Keratinocyte (primary cell): Measurements from ENCODE around the gene PAMR1. TPM values are rescaled to one million over a fixed set of nuclear protein-coding genes. Genes with fewer than 3 reads are reported as not detected.

ENCODE experiments used
- DNase-seq: peaks from one replicate; pipeline ENCODE4 v3.0.0-alpha.2; 2011; ENCODE audit warnings: low read depth, missing footprints, low spot score
- FAIRE-seq: peaks from 2 replicates; lab custom pipeline; 2011; peaks lifted over from hg19 to GRCh38; lab: Jason Lieb, UNC
- H2AFZ ChIP-seq: 2 replicates; pipeline ENCODE4 v1.6.0; 2012; ENCODE audit warnings: low read length, control low read depth, inconsistent platforms; ENCODE audit not compliant: control insufficient read depth
- H3K27ac ChIP-seq: 2 replicates; pipeline ENCODE4 v1.5.1; 2011; ENCODE audit warnings: low read length; ENCODE audit not compliant: control insufficient read depth, insufficient read depth
- H3K27me3 ChIP-seq: 3 replicates; pipeline ENCODE4 v1.6.0; 2011; ENCODE audit warnings: low read length; ENCODE audit not compliant: control insufficient read depth, insufficient read depth; ENCODE audit errors: extremely low read depth
- H3K36me3 ChIP-seq, 2 experiments: 2 replicates in 1 of 2; 3 replicates in 1 of 2; pipeline ENCODE4 v1.5.1; 2011; ENCODE audit warnings: low read length in 2 of 2, mild to moderate bottlenecking in 1 of 2; ENCODE audit not compliant: control insufficient read depth in 2 of 2, insufficient read depth in 2 of 2; ENCODE audit errors: extremely low read depth in 1 of 2
- H3K4me1 ChIP-seq: 3 replicates; pipeline ENCODE4 v1.5.1; 2011; ENCODE audit warnings: low read length; ENCODE audit not compliant: control insufficient read depth, insufficient read depth; ENCODE audit errors: extremely low read depth
- H3K4me2 ChIP-seq: 3 replicates; pipeline ENCODE4 v1.6.0; 2011; ENCODE audit warnings: low read depth, low read length; ENCODE audit not compliant: control insufficient read depth, insufficient read depth; ENCODE audit errors: extremely low read depth
- H3K4me3 ChIP-seq, 3 experiments: fragments of 200-600 bp in 1 of 3; sonication (generic) in 1 of 3; 2 replicates in 2 of 3; 3 replicates in 1 of 3; pipeline ENCODE4 v1.5.1; 2011 to 2016; ENCODE audit warnings: low read length in 3 of 3, mild to moderate bottlenecking in 3 of 3, control low read depth in 2 of 3, inconsistent platforms in 1 of 3, low read depth in 1 of 3, mixed read lengths in 1 of 3, mixed run types in 1 of 3, moderate library complexity in 1 of 3; ENCODE audit not compliant: control insufficient read depth in 2 of 3, insufficient read depth in 2 of 3; ENCODE audit errors: extremely low read depth in 1 of 3
- H3K79me2 ChIP-seq: 2 replicates; pipeline ENCODE4 v1.6.0; 2012; ENCODE audit warnings: low read length; ENCODE audit not compliant: control insufficient read depth, insufficient read depth
- H3K9ac ChIP-seq: 3 replicates; pipeline ENCODE4 v1.6.0; 2011; ENCODE audit warnings: low read length; ENCODE audit not compliant: control insufficient read depth, insufficient read depth; ENCODE audit errors: extremely low read depth
- H3K9me1 ChIP-seq: 3 replicates; pipeline ENCODE4 v1.6.0; 2011; ENCODE audit warnings: low read length; ENCODE audit not compliant: control insufficient read depth, insufficient read depth; ENCODE audit errors: extremely low read depth
- H3K9me3 ChIP-seq: 2 replicates; pipeline ENCODE4 v1.5.1; 2012; ENCODE audit warnings: low read depth, low read length; ENCODE audit not compliant: control insufficient read depth
- H4K20me1 ChIP-seq: 3 replicates; pipeline ENCODE4 v1.6.0; 2011; ENCODE audit warnings: low read length; ENCODE audit not compliant: control insufficient read depth, insufficient read depth; ENCODE audit errors: extremely low read depth
- EZH2 ChIP-seq: IDR thresholded peaks from one replicate; pipeline ENCODE4 v1.6.1; 2012; ENCODE audit warnings: inconsistent platforms, mild to moderate bottlenecking, low read length, moderate library complexity
- dilution Hi-C: fragments of 300-500 bp; cut with MboI; formaldehyde crosslinking; loops from one replicate; pipeline ENCODE4 v1.7.0; 2020; ENCODE audit warnings: low sequenced_read_pairs; ENCODE audit not compliant: extremely low pct_ligation_motif_present
- polyA plus RNA-seq, 5 experiments: library from polyadenylated mRNA; depleted of rRNA in 3 of 5; stranded (reverse) in 3 of 5; stranded (forward) in 1 of 5; unstranded in 1 of 5; fragments of >200 nt; gene quantifications; 1 replicate in 1 of 5; 2 replicates in 3 of 5; 3 replicates in 1 of 5; pipeline versions ENCODE4 v1.2.1 to v1.2.3, GENCODE V29; 2011 to 2012; ENCODE audit warnings: missing spikeins in 2 of 5, low read depth in 1 of 5, low replicate concordance in 1 of 5
- TF ChIP-seq, protein P1 (sequence below), 3 experiments: IDR thresholded peaks in 1 of 3; conservative IDR thresholded peaks in 1 of 3; optimal IDR thresholded peaks in 1 of 3; 2 replicates in 2 of 3; 3 replicates in 1 of 3; pipeline versions ENCODE3 to v1.5.1; 2011; ENCODE audit warnings: low read length in 3 of 3, mild to moderate bottlenecking in 3 of 3, moderate library complexity in 2 of 3, control low read depth in 1 of 3, inconsistent platforms in 1 of 3; ENCODE audit not compliant: insufficient read depth in 2 of 3; ENCODE audit errors: extremely low read depth in 1 of 3

Gene PAMR1
- polyA plus RNA-seq, 1 donor (not counting 4 experiments of a cell fraction or from before 2014, with no cell fraction given), result 4.1 TPM

DNA sequence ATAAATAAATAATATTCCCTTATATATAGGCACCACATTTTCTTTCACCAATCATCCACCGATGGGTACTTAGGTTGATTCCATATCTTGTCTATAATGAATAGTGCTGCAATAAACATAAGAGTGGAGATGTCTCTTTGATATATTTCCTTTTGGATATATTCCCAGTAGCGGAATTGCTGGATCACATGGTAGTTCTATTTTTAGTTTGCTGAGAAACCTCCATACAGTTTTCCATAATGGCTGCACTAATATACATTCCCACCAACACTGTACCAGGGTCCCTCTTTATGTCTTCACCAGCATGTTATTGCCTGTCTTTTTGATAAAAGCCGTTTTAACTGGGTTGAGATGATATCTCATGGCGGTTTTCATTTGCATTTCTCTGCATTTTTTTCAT, 23.6 kb downstream of the PAMR1 start:
- Histone ChIP-seq H3K9ac (no peak overlapping the region), H3K36me3 (no peaks in the 10 kb centered on the region), H3K27me3 (no peaks in the 10 kb centered on the region), H2AFZ (no peak overlapping the region), H3K9me3 (no peaks in the 10 kb centered on the region), H3K27ac (no peak overlapping the region), H3K4me3 (no peak overlapping the region), H3K4me1 (no peaks in the 10 kb centered on the region), H3K4me2 (no peak overlapping the region), H3K79me2 (no peaks in the 10 kb centered on the region), H4K20me1 (no peaks in the 10 kb centered on the region), H3K9me1 (no peaks in the 10 kb centered on the region)
- FAIRE-seq, result no peak
- DNase-seq, result no peak
- dilution Hi-C loops, result no loop called here
- TF ChIP-seq EZH2, result no peak
- TF ChIP-seq, protein P1, sequence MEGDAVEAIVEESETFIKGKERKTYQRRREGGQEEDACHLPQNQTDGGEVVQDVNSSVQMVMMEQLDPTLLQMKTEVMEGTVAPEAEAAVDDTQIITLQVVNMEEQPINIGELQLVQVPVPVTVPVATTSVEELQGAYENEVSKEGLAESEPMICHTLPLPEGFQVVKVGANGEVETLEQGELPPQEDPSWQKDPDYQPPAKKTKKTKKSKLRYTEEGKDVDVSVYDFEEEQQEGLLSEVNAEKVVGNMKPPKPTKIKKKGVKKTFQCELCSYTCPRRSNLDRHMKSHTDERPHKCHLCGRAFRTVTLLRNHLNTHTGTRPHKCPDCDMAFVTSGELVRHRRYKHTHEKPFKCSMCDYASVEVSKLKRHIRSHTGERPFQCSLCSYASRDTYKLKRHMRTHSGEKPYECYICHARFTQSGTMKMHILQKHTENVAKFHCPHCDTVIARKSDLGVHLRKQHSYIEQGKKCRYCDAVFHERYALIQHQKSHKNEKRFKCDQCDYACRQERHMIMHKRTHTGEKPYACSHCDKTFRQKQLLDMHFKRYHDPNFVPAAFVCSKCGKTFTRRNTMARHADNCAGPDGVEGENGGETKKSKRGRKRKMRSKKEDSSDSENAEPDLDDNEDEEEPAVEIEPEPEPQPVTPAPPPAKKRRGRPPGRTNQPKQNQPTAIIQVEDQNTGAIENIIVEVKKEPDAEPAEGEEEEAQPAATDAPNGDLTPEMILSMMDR (optimal IDR thresholded peaks at IDR 0.05 in 1 of 3, IDR thresholded peaks at IDR 0.05 in 1 of 3, conservative IDR thresholded peaks at IDR 0.05 in 1 of 3; ENCODE audit: extremely low read depth in 1 of 3, insufficient read depth in 2 of 3, low read length in 3 of 3), result no peak

DNA sequence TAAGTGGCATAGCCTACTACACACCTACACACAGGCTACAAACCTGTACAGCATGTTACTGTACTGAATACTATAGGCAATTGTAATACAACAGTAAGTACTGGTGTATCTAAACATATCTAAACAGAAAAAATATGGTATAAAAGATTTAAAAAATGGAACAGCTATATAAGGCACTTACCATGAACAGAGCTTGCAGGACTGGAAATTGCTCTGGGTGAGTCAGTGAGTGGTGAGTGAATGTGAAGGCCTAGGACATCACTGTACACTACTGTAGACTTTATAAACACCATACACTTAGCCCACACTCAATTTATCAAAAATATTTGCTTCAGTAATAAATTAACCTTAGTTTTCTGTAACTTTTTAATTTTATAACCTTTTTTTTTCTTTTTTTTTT, 24.7 kb downstream of the PAMR1 start:
- no peak overlapping the region for H2AFZ ChIP-seq
- no peaks in the 10 kb centered on the region for H3K27me3 ChIP-seq
- H3K9ac ChIP-seq, result no peak overlapping the region
- no peaks in the 10 kb centered on the region for H3K36me3 ChIP-seq
- FAIRE-seq (no peak), DNase-seq (no peak)
- no peaks in the 10 kb centered on the region for H3K4me1 ChIP-seq
- H3K79me2 ChIP-seq, result no peaks in the 10 kb centered on the region
- no peaks in the 10 kb centered on the region for H3K9me3 ChIP-seq
- dilution Hi-C loops, result no loop called here
- TF ChIP-seq, protein P1 (optimal IDR thresholded peaks at IDR 0.05 in 1 of 3, IDR thresholded peaks at IDR 0.05 in 1 of 3, conservative IDR thresholded peaks at IDR 0.05 in 1 of 3; ENCODE audit: extremely low read depth in 1 of 3, insufficient read depth in 2 of 3, low read length in 3 of 3), result no peak
- TF ChIP-seq EZH2, result no peak
- no peaks in the 10 kb centered on the region for H4K20me1 ChIP-seq
- no peaks in the 10 kb centered on the region for H3K9me1 ChIP-seq
- no peak overlapping the region for H3K4me3 ChIP-seq
- no peak overlapping the region for H3K27ac ChIP-seq
- H3K4me2 ChIP-seq, result no peak overlapping the region
